ENCODE measurements around the gene BLOC1S5.

DNA sequence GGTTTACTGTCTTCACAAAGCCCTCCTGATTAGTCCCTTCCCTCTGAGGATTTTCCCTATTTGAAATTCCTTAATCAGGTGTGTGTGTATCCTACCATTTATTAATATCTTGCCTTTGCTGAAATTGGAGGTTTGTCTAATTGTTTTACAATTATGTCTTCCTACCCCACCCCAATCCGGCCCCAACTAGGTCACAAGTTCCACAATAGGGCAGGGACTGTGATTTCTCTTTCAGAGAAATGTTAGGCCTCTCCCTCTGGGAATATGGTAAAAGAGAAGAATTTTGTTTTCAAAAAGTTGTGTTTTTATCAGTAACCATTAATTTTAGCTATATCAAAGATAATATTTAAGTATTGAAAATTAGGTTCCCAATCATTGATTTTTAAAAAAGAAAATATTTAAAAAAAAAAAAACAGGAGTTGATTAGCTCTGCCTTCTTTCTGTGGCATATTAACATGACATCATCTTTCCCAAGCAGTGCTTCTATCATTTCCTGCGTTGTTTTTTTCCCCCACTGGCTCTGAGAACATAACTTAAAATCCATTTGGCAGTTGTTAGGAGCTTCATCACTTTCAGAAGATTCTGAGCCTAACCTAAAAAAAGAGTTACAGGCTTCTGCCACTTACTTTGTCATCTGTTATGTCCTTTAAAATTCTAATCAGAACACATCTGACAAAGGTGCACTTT, 36.1 kb downstream of the BLOC1S5 start:
- TF ChIP-seq CTCF (IDR thresholded peaks at IDR 0.05) (no peak), EZH2 (IDR thresholded peaks at IDR 0.05) (no peak)
